Upper lobe of left lung (tissue), 4 donors: ENCODE data around the gene KDSR.
A peak's percentile ranks its signal among the peaks of the same experiment; 100 is the strongest.

ENCODE experiments used
- POLR2A ChIP-seq, 4 donors: fragments of 450-650 bp; IDR thresholded peaks; one replicate each; pipeline ENCODE4 v1.5.1; 2016 to 2017; ENCODE audit warnings: antibody characterized with exemption in 4 of 4, mild to moderate bottlenecking in 2 of 4
- POLR2AphosphoS5 ChIP-seq, 2 donors: sonication (generic); formaldehyde crosslinking; IDR thresholded peaks; one replicate each; pipeline ENCODE4 v1.5.1; 2017; ENCODE audit warnings: antibody characterized with exemption in 2 of 2

DNA sequence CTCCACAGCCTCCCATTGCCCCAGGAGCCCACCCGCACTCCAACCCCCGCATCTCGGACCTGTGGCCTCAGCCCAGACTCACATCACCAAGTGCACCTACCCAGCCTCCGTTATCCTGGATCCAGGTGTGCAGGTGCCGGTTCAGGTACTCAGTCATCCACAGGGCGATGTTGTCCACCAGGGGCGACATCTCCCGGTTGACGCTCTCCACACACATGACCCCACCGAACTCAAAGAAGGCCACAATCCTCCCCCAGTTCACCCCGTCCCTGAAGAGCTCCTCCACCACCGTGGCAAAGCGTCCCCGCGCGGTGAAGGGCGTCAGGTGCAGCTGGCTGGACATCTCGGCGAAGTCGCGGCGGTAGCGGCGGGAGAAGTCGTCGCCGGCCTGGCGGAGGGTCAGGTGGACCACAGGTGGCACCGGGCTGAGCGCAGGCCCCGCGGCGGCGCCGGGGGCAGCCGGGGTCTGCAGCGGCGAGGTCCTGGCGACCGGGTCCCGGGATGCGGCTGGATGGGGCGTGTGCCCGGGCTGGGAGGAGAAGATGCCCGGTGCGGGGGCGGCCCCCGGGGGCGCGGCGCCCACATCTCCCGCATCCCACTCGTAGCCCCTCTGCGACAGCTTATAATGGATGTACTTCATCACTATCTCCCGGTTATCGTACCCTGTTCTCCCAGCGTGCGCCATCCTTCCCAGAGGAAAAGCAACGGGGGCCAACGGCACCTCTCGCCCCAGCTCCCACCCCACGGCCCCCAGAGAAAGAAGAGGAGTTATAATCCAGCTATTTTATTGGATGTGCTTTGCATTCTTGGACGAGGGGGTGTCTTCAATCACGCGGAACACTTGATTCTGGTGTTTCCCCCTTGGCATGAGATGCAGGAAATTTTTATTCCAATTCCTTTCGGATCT is 48.8 kb downstream of the KDSR start:
- peak in 1 of 4 donors; percentile 15 for TF ChIP-seq POLR2A (IDR thresholded peaks at IDR 0.05)
- peak in 1 of 2 donors; percentile 19 for TF ChIP-seq POLR2AphosphoS5 (IDR thresholded peaks at IDR 0.05)
